Adipose tissue (tissue), 3 donors: Measurements from ENCODE around the gene OR6K3. TPM values are rescaled to one million over a fixed set of nuclear protein-coding genes. Genes with fewer than 3 reads are reported as not detected.
"Not testable (repeated sequence)": the region's sequence is repeated elsewhere in the genome, so short reads cannot be mapped to it uniquely, and the experiment has no call there.

Experiments
- H3K27ac ChIP-seq: one replicate; pipeline ENCODE4 v1.5.1; 2013; ENCODE audit warnings: low read depth, low read length
- WGBS, 3 donors: extraction: QIAGEN DNeasy Blood & Tissue Kit; methylation state at CpG; one replicate each; pipeline ENCODE4 v1.1.7; 2013; 5-methylcytosine and 5-hydroxymethylcytosine counted together
- polyA plus RNA-seq, 3 donors: library from polyadenylated mRNA; stranded (reverse); fragments of 200-250 nt; gene quantifications; one replicate each; pipeline ENCODE4 v1.2.3, GENCODE V29; 2013
- donor health status: healthy with polysubstance abuse.
- donor health status: Bipolar disorder and iron deficiency.
- donor health status: healthy.

OR6K3 gene
- polyA plus RNA-seq, 3 donors: not detected

DNA sequence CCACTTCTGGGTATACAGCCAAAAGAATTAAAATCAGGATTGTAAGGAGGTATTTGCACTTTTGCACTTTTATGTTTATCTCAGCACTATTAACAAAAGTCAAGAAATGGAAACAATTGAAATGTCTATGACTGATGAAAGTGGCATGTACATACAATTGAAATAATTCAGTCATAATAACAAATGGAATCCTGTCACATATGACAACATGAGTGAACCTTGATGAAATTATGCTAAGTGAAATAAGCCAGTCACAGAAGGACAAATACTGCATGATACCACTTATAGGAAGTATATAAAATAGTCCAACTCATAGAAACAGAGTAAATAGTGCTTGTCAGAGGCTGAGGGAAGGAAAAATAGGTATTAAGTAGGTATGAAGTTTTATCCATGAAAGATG lies 30.6 kb downstream of the OR6K3 start:
- H3K27ac ChIP-seq: no peak overlapping the region

DNA sequence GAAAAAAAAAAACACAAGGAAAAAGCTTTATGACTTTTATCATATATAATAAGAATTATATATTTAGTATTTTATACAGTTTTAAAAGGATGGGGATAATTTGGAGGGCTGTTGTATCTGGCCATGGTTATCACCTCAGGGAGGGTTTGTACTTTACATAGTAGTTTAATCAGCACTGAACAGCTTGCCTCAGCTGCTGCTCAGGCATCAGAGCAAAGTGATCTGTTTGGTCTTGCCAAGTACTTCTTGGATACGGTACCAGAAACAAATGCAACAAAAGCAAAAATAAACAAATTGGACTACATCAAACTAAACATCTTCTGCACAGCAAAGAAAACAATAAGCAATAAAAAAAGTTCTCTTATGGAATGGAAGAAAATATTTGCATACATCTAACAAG lies 31.4 kb downstream of the OR6K3 start:
- WGBS, 3 donors: 46 to 80% (median 62%) methylated on average over 1 of the region's 1 CpG
- no peak overlapping the region for H3K27ac ChIP-seq

DNA sequence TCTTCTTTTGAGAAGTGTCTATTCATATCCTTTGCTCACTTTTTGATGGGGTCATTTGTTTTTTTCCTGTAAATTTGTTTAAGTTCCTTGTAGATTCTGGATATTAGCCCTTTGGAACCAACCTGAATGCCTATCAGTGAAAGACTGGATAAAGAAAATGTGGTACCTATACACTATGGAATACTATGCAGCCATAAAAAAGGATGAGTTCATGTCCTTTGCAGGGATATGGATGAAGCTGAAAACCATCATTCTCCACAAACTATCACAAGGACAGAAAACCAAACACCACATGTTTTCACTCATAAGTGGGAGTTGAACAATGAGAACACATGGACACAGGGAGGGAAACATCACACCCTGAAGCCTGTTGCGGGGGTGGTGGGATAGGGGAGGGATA lies 32.2 kb downstream of the OR6K3 start:
- H3K27ac ChIP-seq: not testable (repeated sequence)
- 78 to 91% (median 86%) methylated on average over 1 of the region's 1 CpG for WGBS, 3 donors

DNA sequence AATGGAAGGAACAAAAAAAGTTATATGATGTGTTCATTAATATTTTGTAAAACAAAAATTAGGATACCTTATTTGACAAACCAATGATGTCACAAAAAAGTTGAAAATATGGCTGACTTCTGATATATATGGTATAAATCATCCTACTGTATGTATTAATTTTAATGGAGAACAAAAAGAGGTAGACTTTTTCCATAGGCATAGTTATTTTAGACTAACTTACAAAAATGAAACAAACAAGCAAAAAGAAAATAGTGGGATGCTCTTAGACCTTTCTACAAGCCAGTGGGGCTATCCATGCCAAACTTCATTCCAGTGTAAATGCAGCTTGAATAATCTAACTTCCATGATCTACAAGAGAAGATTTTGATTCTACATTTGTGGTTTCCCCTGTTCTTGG lies 33.5 kb downstream of the OR6K3 start:
- no peak overlapping the region for H3K27ac ChIP-seq

DNA sequence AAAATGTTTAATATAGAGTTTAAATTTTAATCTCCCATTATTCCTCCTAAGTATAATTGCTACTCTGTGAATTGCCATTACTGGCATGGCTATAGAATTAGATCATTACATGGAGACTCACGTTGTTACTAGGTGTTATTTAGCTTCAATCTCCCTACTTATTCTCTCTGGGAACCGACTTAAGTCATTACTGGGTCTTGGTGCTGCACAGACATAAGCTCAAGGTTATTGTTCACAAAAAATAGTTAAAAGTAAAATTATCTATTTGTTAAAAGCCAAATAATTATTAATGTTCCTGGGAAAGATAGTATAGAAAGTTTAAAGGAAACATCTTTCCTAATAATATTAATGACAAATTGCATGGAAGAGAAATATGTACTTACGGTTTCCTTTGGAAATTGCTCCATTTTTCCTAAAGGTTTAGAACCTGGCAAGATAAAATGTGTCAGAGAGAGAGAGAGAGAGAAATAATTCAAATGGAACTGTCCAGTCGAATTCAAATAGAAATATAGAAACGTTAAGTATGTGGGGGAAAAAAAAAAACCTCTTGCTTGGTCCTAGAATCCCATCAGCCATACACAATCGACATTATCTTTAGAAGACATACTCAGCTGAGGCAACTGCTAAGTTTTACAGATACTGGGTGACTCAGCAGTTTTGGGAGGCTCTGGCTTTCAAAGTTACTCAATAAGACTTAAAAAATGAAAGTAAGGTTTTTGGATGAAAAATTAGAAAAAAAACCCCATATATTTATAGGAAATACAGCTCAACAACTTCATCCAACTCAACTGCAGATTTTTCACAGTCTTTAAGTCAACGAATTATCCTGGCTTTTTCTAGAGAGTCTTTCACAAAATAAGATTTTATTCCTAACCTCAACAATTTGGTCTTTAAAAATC lies 34.2 kb downstream of the OR6K3 start, which contains the start of gene SPTA1:
TSS of gene SPTA1 (minus strand) at position 605 of the 899 bp plus-strand sequence. CDS start at position 407, 198 bp downstream.
- no peak within 1 kb of the TSS for H3K27ac ChIP-seq
- 41 to 44% (median 42%) methylated on average over 7 of the region's 7 CpGs for WGBS, 3 donors

DNA sequence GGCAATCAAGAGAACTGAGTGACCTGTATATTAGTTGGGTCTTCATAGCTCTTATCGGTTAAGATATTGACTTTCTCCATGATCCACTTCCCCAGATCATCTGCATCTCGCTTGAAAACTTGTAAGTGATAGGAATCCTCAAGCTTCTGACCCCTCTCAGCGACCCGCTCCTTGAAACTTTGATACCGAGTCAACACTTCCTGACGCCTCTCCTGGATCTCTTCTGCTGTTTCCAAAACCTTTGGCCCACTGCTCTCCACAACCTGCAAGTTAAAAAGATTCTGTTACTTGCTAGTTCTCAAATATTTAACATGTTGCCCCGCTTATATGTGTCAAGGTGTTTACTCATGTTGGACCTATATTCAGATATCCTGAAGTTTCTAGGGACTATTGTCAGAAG lies 35.4 kb downstream of the OR6K3 start:
- H3K27ac ChIP-seq: no peak overlapping the region
- 61 to 73% (median 68%) methylated on average over 7 of the region's 7 CpGs for WGBS, 3 donors

DNA sequence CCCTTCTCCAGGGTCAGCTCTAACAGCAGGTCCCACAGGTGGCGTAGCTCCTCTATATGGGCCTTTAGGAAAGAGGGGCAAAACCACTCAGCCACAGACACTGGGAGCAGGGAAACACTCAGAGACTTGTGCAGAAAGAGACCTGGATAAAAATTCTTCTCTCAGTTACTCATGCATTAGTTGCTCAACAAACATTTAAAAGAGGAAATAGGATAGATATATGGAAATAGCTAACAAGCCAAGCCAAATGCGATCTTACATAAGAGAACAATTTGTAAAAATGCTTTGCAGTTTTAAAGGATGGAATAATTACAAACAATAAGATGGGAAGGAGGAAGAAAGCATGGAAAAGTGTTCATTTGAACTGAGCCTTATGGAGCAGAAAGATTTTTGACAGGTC lies 38.9 kb downstream of the OR6K3 start:
- no peak overlapping the region for H3K27ac ChIP-seq
- 81 to 89% (median 88%) methylated on average over 2 of the region's 2 CpGs for WGBS, 3 donors

DNA sequence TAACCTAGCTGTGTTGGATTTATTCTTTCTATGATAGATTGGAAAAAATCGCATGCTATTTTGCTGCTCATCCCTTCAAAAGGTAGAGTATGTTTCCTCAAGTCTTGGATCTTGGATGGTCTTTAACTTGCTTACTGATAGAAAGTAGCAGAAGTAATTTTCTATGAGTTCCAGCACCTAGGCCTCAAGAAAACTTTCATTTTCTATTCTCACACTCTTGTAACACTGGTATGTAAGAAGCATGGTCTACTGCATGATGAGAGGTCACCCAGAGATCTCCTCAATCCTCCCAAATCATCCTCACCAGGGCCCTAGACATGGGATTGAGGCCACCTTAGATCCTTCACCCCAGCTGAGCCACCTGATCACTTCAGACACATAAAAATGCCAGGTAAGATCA lies 41.2 kb downstream of the OR6K3 start:
- 74 to 100% (median 90%) methylated on average over 1 of the region's 1 CpG for WGBS, 3 donors
- H3K27ac ChIP-seq: no peak overlapping the region

DNA sequence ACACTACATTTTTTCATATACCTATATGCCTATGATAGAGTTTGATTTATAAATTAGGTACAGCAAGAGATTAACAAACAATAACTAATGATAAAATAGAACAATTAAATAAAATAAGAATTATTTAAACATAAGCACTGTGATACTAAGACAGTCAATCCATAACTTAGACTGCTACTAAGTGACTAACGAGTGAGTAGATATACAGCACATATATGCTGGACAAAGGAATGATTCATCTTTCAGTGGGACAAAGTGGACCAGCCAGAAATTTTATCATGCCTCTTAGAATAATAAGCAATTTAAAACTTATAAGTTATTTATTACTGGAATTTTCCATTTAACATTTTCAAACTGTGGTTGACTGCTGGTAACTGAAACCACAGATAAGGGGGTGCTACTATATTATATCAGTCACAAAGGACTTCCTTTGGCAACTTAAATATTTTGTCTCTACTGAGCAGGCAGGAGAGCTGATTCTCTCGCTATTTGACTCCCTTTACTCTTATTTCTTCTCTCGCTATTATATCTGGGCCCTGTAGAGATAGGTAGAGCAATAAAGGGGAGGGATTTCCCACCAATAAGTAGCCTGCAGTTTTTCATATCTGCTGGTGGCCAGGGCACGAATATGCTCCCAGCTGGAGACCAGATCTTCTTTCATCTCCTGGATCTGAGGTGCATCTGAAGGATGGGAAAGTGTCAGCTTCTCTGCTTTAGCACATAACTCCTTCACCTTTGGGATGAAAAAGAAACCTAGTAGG lies 44.8 kb downstream of the OR6K3 start:
- WGBS, 3 donors: 44 to 71% (median 65%) methylated on average over 4 of the region's 4 CpGs
- no peak overlapping the region for H3K27ac ChIP-seq

DNA sequence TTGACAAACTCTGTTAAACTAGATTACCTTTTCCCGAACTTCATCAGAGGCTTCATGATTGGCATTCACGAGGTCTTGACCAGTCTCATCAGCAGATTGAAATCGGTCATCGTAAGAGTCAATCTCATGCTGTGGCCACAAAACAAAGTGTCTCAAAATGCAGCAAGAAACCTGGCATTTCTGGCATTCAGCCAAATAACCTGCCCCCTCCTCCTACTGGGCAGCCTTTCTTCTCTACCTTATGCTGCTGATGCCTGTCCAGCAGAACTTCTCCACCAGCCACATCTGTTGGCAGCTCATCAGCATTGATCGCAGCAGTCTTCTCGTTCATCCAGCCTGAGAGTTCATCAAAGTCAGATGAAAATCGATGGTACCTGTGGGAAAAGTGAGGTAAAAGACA lies 46.2 kb downstream of the OR6K3 start:
- no peak overlapping the region for H3K27ac ChIP-seq
- 75 to 90% (median 89%) methylated on average over 7 of the region's 7 CpGs for WGBS, 3 donors

Other genes starting within 250 kb of the OR6K3 start
- not detected for gene OR10R2, start 248.5 kb downstream of the OR6K3 start, polyA plus RNA-seq
- gene OR6Y1, start 166.3 kb downstream of the OR6K3 start, polyA plus RNA-seq: not detected
- gene OR6P1, start 150.1 kb downstream of the OR6K3 start, polyA plus RNA-seq: not detected
- not detected for gene OR10X1, start 140.8 kb downstream of the OR6K3 start, polyA plus RNA-seq
- not detected for gene OR10Z1, start 115.5 kb downstream of the OR6K3 start, polyA plus RNA-seq
- gene SPTA1, start 34.0 kb downstream of the OR6K3 start, polyA plus RNA-seq: under 1 TPM in 1 of 3 donors, not detected in 2; 0.18 TPM
- gene OR6K2, start 20.1 kb downstream of the OR6K3 start, polyA plus RNA-seq: not detected
- gene OR6K6, start 34.0 kb upstream of the OR6K3 start, polyA plus RNA-seq: not detected
- not detected for gene OR6N1, start 51.5 kb upstream of the OR6K3 start, polyA plus RNA-seq
- not detected for gene OR6N2, start 60.5 kb upstream of the OR6K3 start, polyA plus RNA-seq
- 10 to 100 TPM in 2 of 3 donors, 1 to 10 TPM in 1; 1.1 to 30.1 (median 22.5) TPM for gene MNDA, start 110.6 kb upstream of the OR6K3 start, polyA plus RNA-seq
- under 1 TPM; 0.08 to 0.67 (median 0.40) TPM for gene PYHIN1, start 210.8 kb upstream of the OR6K3 start, polyA plus RNA-seq